ENCODE measurements around the gene ANKRD60. TPM values are rescaled to one million over a fixed set of nuclear protein-coding genes. Genes with fewer than 3 reads are reported as not detected.

Gene ANKRD60
- total RNA-seq, 1 experiment from 2014 or later: not detected

DNA sequence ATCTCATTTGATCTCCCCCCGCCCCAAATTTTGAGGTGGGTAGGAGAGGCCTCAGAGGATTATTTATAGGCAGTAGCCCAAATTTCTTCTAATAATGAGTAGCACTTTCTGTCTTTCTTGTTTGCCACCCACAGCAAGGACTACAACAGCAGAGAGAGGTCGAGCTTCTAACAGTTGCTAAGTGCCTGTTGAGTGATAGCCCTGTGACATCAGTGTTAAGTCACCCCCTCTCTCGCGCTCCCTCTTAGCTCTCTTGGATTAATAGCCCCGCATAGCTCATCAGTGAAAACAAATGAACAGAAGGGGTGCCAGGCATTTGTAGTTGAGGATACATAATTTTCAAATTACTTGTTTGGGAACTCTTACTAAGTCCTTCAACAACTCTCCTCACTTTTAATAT is 3.5 kb downstream of the ANKRD60 start:
- Histone ChIP-seq H4K5ac (ENCODE audit: insufficient read length, low read depth, low read length) (no peak overlapping the region), H3T11ph (ENCODE audit: low read length) (no peak overlapping the region), H2BK12ac (ENCODE audit: insufficient read length, low read depth, low read length) (no peak overlapping the region), H2BK20ac (ENCODE audit: low read depth, low read length, poor library complexity, severe bottlenecking) (no peak overlapping the region), H3K79me1 (ENCODE audit: insufficient read depth, low read depth, low read length, poor library complexity, severe bottlenecking) (no peaks in the 10 kb centered on the region), H3K23ac (ENCODE audit: insufficient read length, low read depth, low read length) (no peak overlapping the region), H3K27ac (ENCODE audit: insufficient read length, low read depth, low read length) (no peak overlapping the region), H4K8ac (replicated peaks; ENCODE audit: insufficient read length, low read depth, low read length) (no peak overlapping the region), H3K18ac (ENCODE audit: insufficient read length, low read depth, low read length) (no peak overlapping the region), H3K23me2 (ENCODE audit: insufficient read length, low read depth, low read length, poor library complexity, severe bottlenecking) (peaks cover 13% of the 10 kb centered on the region), H2AK5ac (ENCODE audit: insufficient read length, low read length) (no peak overlapping the region), H3K27me3 (ENCODE audit: insufficient read depth, low read length) (peaks cover 8% of the 10 kb centered on the region; the same call in 1 of the 2 replicates), H2AFZ (ENCODE audit: low read length) (no peak overlapping the region), H3K4ac (ENCODE audit: low read depth, low read length) (no peak overlapping the region), H4K20me1 (ENCODE audit: control insufficient read depth, insufficient read depth, insufficient read length) (no peaks in the 10 kb centered on the region), H2BK5ac (ENCODE audit: insufficient read length, low read length) (no peak overlapping the region), H3K56ac (ENCODE audit: insufficient read length, low read depth, low read length) (no peak overlapping the region), H3K4me2 (ENCODE audit: insufficient read depth, insufficient read length, low read length) (no peak overlapping the region), H2BK120ac (ENCODE audit: low read depth, low read length, poor library complexity, severe bottlenecking) (no peak overlapping the region), H3K9ac (ENCODE audit: extremely low read depth, insufficient read length, low read length) (no peak overlapping the region), H3K14ac (ENCODE audit: insufficient read depth, low read length) (no peak overlapping the region), H4K91ac (ENCODE audit: insufficient read length, low read depth, low read length) (no peak overlapping the region), H3K4me1 (ENCODE audit: insufficient read depth, low read length) (no peaks in the 10 kb centered on the region), H3K9me3 (ENCODE audit: control insufficient read depth, low read depth, low read length) (no peaks in the 10 kb centered on the region), H2BK15ac (ENCODE audit: low read depth, low read length) (no peak overlapping the region), H3K79me2 (ENCODE audit: insufficient read depth, low read length) (no peaks in the 10 kb centered on the region)
- H3K27me3 Mint-ChIP-seq (ENCODE audit: low read depth): peaks cover 51% of the 10 kb centered on the region
- no peak for DNase-seq
- peaks cover 15% of the 10 kb centered on the region in 2 experiments for H3K4me1 Mint-ChIP-seq
- no peak overlapping the region for H3K4me3 Mint-ChIP-seq
- no peak overlapping the region for H3K27ac Mint-ChIP-seq
- H3K36me3 Mint-ChIP-seq (ENCODE audit: insufficient read depth in 1 of 3, low read depth in 3 of 3): peaks cover 3 to 11% (median 7%) of the 10 kb centered on the region in 3 experiments; a peak in 6 of 7 replicates
- TF ChIP-seq, protein P1, sequence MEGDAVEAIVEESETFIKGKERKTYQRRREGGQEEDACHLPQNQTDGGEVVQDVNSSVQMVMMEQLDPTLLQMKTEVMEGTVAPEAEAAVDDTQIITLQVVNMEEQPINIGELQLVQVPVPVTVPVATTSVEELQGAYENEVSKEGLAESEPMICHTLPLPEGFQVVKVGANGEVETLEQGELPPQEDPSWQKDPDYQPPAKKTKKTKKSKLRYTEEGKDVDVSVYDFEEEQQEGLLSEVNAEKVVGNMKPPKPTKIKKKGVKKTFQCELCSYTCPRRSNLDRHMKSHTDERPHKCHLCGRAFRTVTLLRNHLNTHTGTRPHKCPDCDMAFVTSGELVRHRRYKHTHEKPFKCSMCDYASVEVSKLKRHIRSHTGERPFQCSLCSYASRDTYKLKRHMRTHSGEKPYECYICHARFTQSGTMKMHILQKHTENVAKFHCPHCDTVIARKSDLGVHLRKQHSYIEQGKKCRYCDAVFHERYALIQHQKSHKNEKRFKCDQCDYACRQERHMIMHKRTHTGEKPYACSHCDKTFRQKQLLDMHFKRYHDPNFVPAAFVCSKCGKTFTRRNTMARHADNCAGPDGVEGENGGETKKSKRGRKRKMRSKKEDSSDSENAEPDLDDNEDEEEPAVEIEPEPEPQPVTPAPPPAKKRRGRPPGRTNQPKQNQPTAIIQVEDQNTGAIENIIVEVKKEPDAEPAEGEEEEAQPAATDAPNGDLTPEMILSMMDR (conservative IDR thresholded peaks at IDR 0.05): no peak
- WGBS (ENCODE audit: extremely low coverage, insufficient read length, low lambda C conversion rate): no CpG with 5 or more reads among the region's 5 CpGs
- peaks cover 6 to 7% of the 10 kb centered on the region in 2 experiments; a peak in 3 of 5 replicates for H3K9me3 Mint-ChIP-seq
